Spleen (tissue), 11 donors: ENCODE measurements around the gene MAFF. TPM values are rescaled to one million over a fixed set of nuclear protein-coding genes. Genes with fewer than 3 reads are reported as not detected.

ENCODE experiments used
- DNase-seq: peaks from one replicate; pipeline ENCODE4 v3.0.0-alpha.2; 2020
- H3K27ac ChIP-seq, 8 donors: fragments of 200-600 bp; sonication (generic) in 7 of 8; 1 replicate in 4 of 8; 2 replicates in 4 of 8; pipeline versions ENCODE4 v1.5.0 to v1.8.0; 2016 to 2021; ENCODE audit warnings: inconsistent platforms in 4 of 8, mild to moderate bottlenecking in 4 of 8, moderate library complexity in 1 of 8
- H3K27me3 ChIP-seq, 7 donors: fragments of 200-600 bp; sonication (generic) in 6 of 7; replicated peaks in 1 of 7; 1 replicate in 4 of 7; 2 replicates in 3 of 7; pipeline versions ENCODE4 v1.5.0 to v1.8.0; 2016 to 2021; ENCODE audit warnings: inconsistent platforms in 3 of 7, mild to moderate bottlenecking in 1 of 7
- H3K36me3 ChIP-seq, 6 donors: fragments of 200-600 bp; sonication (generic) in 5 of 6; 1 replicate in 4 of 6; 2 replicates in 2 of 6; pipeline versions ENCODE4 v1.5.0 to v1.8.0; 2016 to 2021; ENCODE audit warnings: inconsistent platforms in 2 of 6
- H3K4me1 ChIP-seq, 6 donors: fragments of 200-600 bp; sonication (generic) in 5 of 6; 1 replicate in 3 of 6; 2 replicates in 3 of 6; pipeline versions ENCODE4 v1.5.0 to v1.8.0; 2016 to 2021; ENCODE audit warnings: inconsistent platforms in 3 of 6
- H3K4me3 ChIP-seq, 8 donors: fragments of 200-600 bp; sonication (generic) in 7 of 8; 1 replicate in 4 of 8; 2 replicates in 4 of 8; pipeline versions ENCODE4 v1.5.0 to v1.8.0; 2016 to 2021; ENCODE audit warnings: inconsistent platforms in 4 of 8, mild to moderate bottlenecking in 4 of 8, moderate library complexity in 2 of 8
- H3K9me3 ChIP-seq, 8 donors: fragments of 200-600 bp; sonication (generic) in 7 of 8; 1 replicate in 4 of 8; 2 replicates in 4 of 8; pipeline versions ENCODE4 v1.5.0 to v1.8.0; 2016 to 2021; ENCODE audit warnings: inconsistent platforms in 4 of 8
- CTCF ChIP-seq, 11 experiments: fragments of 200-600 bp in 7 of 11; fragments of 450-650 bp in 4 of 11; sonication (generic) in 4 of 11; IDR thresholded peaks in 8 of 11; conservative IDR thresholded peaks in 3 of 11; 1 replicate in 7 of 11; 2 replicates in 4 of 11; pipeline versions ENCODE4 v1.4.0 to v1.8.0; 2016 to 2021; ENCODE audit warnings: antibody characterized with exemption in 11 of 11, inconsistent platforms in 4 of 11, mild to moderate bottlenecking in 1 of 11
- POLR2A ChIP-seq, 3 donors: fragments of 450-650 bp; IDR thresholded peaks; one replicate each; pipeline ENCODE4 v1.5.1; 2017; ENCODE audit warnings: antibody characterized with exemption in 3 of 3, mild to moderate bottlenecking in 1 of 3
- POLR2AphosphoS5 ChIP-seq, 3 donors: sonication (generic); formaldehyde crosslinking; IDR thresholded peaks; one replicate each; pipeline ENCODE4 v1.5.1; 2017; ENCODE audit warnings: antibody characterized with exemption in 3 of 3
- WGBS, 5 donors: extraction: QIAGEN DNeasy Blood & Tissue Kit in 3 of 5; methylation state at CpG; one replicate each; pipeline versions ENCODE4 v1.1.5 to v1.1.7; 2013 to 2018; 5-methylcytosine and 5-hydroxymethylcytosine counted together
- intact Hi-C: fragments of 100-400 bp; cut with DNase I; formaldehyde crosslinking; loops from one replicate; pipeline ENCODE4 v1.15.0; 2023; ENCODE audit warnings: low total_unique reads
- polyA plus RNA-seq, 3 donors: library from polyadenylated mRNA; stranded (reverse); fragments of 200-250 nt; gene quantifications; one replicate each; pipeline ENCODE4 v1.2.1, GENCODE V29; 2013
- total RNA-seq, 7 donors: library from RNA; depleted of rRNA in 3 of 7; stranded (reverse); fragments of >200 nt in 3 of 7; fragmentation: NEBNext Ultra II Directional in 4 of 7; extraction: Animal tissue kit (Norgen Biotek cat#: 25700) in 4 of 7; gene quantifications; one replicate each; pipeline versions ENCODE4 v1.1.0 to v1.2.1, GENCODE V29; 2016 to 2021
- donor health status: healthy with polysubstance abuse.
- donor health status: DM: no; HTN: no; CAD: no; lungs with moderate emphysema.
- donor health status: DM: no; HTN: no; CAD: no.
- donor health status: Bipolar disorder and iron deficiency.
- donor health status: healthy.
- donor health status: DM: no; HTN: no; CAD: no.
- donor health status: DM: yes; HTN: yes; CAD: no.

The MAFF gene
- total and polyA plus RNA-seq, 10 donors = 2.1 to 32.4 (median 8.6) TPM

- no peak overlapping the region for H3K4me3 ChIP-seq
- peaks cover 0 to 8% (median 0%) of the 10 kb centered on the region in 7 donors for H3K27me3 ChIP-seq
- intact Hi-C loops = no loop called here
- DNase-seq = no peak
- TF ChIP-seq POLR2A (IDR thresholded peaks at IDR 0.05) (no peak), POLR2AphosphoS5 (IDR thresholded peaks at IDR 0.05) (no peak), CTCF (IDR thresholded peaks at IDR 0.05 in 8 of 11, conservative IDR thresholded peaks at IDR 0.05 in 3 of 11) (no peak)
- peak overlapping the region in 2 of 8 donors; percentile 71 to 73 for H3K27ac ChIP-seq
- peaks cover 0 to 41% (median 22%) of the 10 kb centered on the region in 6 donors for H3K4me1 ChIP-seq
- no peaks in the 10 kb centered on the region for H3K9me3 ChIP-seq
- H3K36me3 ChIP-seq = no peaks in the 10 kb centered on the region
- 69 to 81% (median 76%) methylated on average over 2 of the region's 2 CpGs for whole genome bisulfite sequencing, 5 donors
Measured at GRCh38 chr22:38212442-38212841, 10.6 kb downstream of the MAFF start.

GRCh38 chr22:38213319-38213989 is 11.7 kb downstream of the MAFF start:
- WGBS, 5 donors = 65 to 83% (median 75%) methylated on average over 6 of the region's 6 CpGs
- H3K36me3 ChIP-seq = no peaks in the 10 kb centered on the region
- no peak for DNase-seq
- intact Hi-C loops = no loop called here
- H3K27ac ChIP-seq = peak overlapping the region in 4 of 8 donors; percentile 51 to 73 (median 66)
- peak overlapping the region in 1 of 8 donors; percentile 66 for H3K4me3 ChIP-seq
- peak in 1 of 3 donors; percentile 7 for TF ChIP-seq POLR2AphosphoS5 (IDR thresholded peaks at IDR 0.05)
- no peak for TF ChIP-seq POLR2A (IDR thresholded peaks at IDR 0.05)
- no peak for TF ChIP-seq CTCF (IDR thresholded peaks at IDR 0.05 in 8 of 11, conservative IDR thresholded peaks at IDR 0.05 in 3 of 11)
- no peaks in the 10 kb centered on the region for H3K9me3 ChIP-seq
- peaks cover 5 to 45% (median 29%) of the 10 kb centered on the region in 6 donors for H3K4me1 ChIP-seq
- peaks cover 0 to 8% (median 0%) of the 10 kb centered on the region in 7 donors for H3K27me3 ChIP-seq

- peaks cover 7 to 47% (median 32%) of the 10 kb centered on the region in 6 donors for H3K4me1 ChIP-seq
- no peaks in the 10 kb centered on the region for H3K36me3 ChIP-seq
- 17 to 53% (median 45%) methylated on average over 4 to 8 of the region's 8 CpGs for WGBS, 5 donors
- no peak for DNase-seq
- intact Hi-C loops = no loop called here
- TF ChIP-seq POLR2A (IDR thresholded peaks at IDR 0.05) (no peak), POLR2AphosphoS5 (IDR thresholded peaks at IDR 0.05) (no peak), CTCF (IDR thresholded peaks at IDR 0.05 in 8 of 11, conservative IDR thresholded peaks at IDR 0.05 in 3 of 11) (no peak)
- peaks cover 0 to 8% (median 0%) of the 10 kb centered on the region in 7 donors for H3K27me3 ChIP-seq
- H3K27ac ChIP-seq = peak overlapping the region in 6 of 8 donors; percentile 22 to 73 (median 56)
- H3K9me3 ChIP-seq = no peaks in the 10 kb centered on the region
- peak overlapping the region in 5 of 8 donors; percentile 35 to 66 (median 38) for H3K4me3 ChIP-seq
Measured at GRCh38 chr22:38213990-38214301, 12.2 kb downstream of the MAFF start.

GRCh38 chr22:38214302-38215056 is 12.7 kb downstream of the MAFF start:
- H3K27ac ChIP-seq = peak overlapping the region in 7 of 8 donors; percentile 22 to 73 (median 51)

More at GRCh38 chr22:38214302-38215056, 12.7 kb downstream of the MAFF start:
- peak; percentile 89 for DNase-seq
- TF ChIP-seq POLR2A (IDR thresholded peaks at IDR 0.05) (no peak), CTCF (IDR thresholded peaks at IDR 0.05 in 8 of 11, conservative IDR thresholded peaks at IDR 0.05 in 3 of 11) (peak in 5 of 11 experiments; percentile 21 to 51 (median 27)), POLR2AphosphoS5 (IDR thresholded peaks at IDR 0.05) (peak; percentile 30 to 80 (median 63))
- peak overlapping the region in 7 of 8 donors; percentile 23 to 66 (median 36) for H3K4me3 ChIP-seq
- H3K9me3 ChIP-seq = no peaks in the 10 kb centered on the region
- no peaks in the 10 kb centered on the region for H3K36me3 ChIP-seq
- intact Hi-C loops = no loop called here
- H3K4me1 ChIP-seq = peaks cover 7 to 53% (median 38%) of the 10 kb centered on the region in 6 donors
- H3K27me3 ChIP-seq = peaks cover 0 to 8% (median 0%) of the 10 kb centered on the region in 7 donors
- WGBS, 5 donors = 23 to 51% (median 32%) methylated on average over 20 to 81 of the region's 81 CpGs
